Forelimb muscle (tissue), 1 donor: ENCODE data around the gene GZMA. TPM values are rescaled to one million over a fixed set of nuclear protein-coding genes. Genes with fewer than 3 reads are reported as not detected.

Experiments used
- DNase-seq: peaks from one replicate; pipeline ENCODE4 v3.0.0-alpha.2; 2013; ENCODE audit warnings: low read depth
- polyA plus RNA-seq: library from polyadenylated mRNA; unstranded; fragments of 120-200 nt; gene quantifications from one replicate; pipeline ENCODE4 v1.2.1, GENCODE V29; 2013; ENCODE audit not compliant: insufficient read length

GZMA gene
- polyA plus RNA-seq, 1 donor, result 0.67 TPM

DNA sequence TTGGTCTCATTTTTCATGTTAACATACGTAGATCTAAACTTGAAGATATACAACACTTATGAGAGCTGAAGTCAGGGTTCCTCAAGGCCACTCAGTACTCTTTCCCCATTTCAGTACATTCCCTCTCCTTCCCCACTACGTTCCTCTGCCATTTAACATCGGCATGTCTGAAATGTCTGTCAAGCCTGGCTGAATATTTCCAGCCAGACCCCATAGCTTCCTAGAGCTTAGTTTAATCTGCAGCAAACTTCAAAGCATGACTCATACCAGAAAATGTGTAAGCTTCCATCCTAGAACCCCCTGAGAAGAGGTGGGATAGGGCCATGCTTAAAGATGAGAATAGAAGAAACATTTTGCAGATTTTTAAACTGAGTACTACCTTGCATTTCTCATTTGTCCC is 6.2 kb downstream of the GZMA start:
- DNase-seq, result no peak

DNA sequence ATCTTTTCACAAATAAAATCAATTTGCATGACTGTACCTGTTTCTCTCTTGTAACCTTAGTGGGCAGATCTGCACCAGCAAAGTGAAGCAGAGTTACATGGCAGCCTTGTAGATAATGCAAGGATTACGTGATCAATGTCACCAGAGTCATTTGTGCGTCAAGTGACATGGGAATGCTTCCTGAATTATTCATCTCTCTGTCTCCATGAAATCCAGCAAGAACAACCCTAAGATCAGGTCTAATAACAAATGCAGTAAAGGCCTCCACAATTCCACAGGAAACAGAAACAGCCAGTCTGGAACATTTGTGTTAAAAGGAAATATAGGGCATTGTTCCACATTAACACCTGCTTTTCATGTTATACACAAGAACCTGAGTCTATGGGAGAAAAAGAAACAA is 7.8 kb downstream of the GZMA start:
- no peak for DNase-seq

DNA sequence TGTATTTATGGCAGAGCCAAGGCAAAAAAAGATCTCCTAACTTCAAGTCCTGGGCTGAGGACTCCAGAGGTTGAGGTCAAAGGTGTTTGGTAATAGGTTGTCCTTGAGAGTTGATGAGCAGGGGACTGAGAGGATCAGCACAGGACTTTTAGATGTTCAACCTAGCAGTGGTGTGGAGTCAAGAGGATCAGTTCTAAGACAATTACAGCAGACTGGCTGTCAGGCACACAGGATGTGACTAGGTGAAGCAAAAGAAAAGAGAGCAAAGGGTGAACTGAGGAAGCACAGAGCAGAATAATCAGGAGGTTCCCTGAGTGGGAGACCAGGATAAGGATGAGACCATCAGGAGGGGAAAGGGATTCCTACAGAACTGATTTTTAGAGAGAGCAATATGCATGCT is 10.9 kb downstream of the GZMA start:
- no peak for DNase-seq

DNA sequence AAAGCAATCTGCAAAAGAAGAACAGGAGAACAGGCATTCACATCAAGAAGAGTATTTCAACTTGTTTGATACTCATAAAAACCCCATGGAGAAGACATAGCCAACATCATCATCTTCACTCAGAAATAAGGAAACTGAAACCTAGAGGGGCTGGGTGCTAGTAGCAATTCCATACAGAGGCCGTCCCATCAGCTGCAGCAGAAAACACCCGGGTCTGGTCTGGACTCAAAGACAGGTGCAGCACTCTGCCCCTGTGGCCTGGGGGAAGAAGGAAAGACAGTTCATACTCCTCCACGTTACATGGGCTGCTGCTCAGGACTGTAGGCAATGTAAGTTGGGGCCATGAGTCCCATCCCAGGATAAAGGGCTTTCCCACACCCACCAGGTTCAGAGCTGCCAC is 11.6 kb downstream of the GZMA start:
- DNase-seq, result no peak

DNA sequence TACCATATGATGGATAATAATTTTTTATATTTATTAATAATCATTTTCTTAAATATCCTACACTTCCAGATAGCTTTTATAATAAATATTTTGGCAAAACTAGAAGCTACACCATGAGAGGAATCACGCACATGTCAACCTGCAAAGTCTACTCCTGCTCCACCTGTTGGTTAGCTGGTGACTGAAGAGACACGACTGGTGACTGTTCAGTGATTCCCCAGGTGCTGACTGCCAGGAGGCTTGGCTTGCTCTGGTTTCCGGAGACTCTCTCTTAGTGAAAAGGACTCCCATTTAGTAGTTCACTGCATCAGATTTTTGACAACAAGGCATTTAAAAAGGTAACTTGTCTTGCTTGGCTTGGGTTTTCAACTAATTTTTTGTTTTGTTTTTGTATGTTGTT is 20.9 kb downstream of the GZMA start:
- DNase-seq, result no peak

DNA sequence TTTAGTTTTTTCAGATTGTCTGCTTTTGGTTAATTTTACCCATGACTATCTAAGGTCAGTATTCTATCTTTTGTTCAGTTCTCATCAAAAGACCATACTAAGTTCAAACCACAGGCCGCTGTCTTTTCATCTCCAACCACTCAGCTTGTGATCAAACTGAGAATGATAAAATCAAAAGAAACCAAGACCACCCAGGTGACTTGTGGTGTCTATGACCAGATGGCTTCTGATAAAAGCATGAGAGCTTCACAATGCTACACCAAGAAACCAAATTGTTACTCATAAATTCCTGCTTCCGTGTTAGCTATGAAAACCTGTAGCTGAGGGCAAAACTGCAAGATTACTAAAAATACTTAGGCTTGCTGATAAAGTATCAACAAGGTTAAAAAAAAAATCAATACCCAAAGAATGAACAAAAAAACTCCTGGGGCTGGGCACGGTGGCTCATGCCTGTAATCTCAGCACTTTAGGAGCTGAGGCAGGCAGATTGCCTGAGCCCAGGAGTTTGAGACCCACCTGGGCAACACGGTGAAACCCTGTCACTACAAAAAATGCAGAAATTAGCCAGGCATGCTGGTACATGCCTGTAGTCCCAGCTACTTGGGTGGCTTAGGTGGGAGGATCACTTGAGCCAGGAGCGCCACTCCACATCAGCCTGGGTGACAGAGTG is 31.7 kb downstream of the GZMA start:
- no peak for DNase-seq

DNA sequence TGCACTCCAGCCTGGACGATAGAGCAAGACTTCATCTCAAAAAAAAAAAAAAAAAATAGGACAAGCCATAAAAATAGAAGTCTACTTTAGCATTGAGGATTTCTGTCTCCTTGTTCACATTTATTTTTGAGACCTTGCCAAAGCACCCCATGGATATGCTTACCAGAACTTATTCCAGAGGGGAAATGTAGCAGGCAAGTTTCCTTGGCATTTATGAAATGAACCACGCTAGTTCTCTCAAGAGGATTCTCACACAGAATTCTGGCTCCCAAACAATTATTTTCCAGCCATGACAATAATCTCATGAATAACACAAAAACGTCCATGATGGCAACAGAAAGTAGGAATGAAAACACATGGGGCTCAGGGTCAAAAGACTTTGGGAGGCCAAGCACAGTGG is 34.1 kb downstream of the GZMA start:
- no peak for DNase-seq

DNA sequence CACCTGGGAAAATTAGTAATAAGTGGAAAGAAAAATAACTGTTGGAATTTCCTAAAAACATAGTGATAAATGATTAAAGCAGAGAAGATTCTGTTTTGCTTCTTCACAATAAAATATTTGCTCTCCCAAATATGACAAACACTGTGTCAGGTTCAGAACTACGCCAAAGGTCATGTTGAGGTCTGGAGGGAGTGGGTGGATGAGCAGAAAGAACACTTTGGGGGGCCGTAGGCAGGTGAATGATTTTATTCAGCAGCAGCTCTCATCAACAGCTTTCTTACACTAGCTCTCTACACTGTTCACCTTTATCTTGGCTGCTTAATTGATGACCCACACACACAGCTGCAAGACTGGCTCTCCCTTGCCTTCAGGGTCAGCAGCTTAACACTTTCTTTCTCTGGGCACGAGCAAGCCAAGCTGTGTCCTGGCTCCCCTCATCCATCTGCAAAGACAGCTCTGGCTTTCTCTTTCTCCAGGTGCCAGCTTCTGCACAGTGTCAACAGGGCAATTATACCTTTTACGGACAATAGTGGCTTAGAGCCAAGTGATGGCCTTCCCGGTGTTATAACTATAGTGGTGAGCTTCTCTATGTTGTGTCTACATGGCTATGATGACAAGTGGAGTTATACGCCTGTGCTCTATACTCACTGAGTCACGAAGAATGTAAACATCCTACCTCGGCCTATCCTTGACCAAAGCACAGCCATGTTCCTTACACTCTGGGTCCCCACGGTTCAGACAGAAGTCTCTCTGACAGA is 38.6 kb downstream of the GZMA start:
- no peak for DNase-seq

DNA sequence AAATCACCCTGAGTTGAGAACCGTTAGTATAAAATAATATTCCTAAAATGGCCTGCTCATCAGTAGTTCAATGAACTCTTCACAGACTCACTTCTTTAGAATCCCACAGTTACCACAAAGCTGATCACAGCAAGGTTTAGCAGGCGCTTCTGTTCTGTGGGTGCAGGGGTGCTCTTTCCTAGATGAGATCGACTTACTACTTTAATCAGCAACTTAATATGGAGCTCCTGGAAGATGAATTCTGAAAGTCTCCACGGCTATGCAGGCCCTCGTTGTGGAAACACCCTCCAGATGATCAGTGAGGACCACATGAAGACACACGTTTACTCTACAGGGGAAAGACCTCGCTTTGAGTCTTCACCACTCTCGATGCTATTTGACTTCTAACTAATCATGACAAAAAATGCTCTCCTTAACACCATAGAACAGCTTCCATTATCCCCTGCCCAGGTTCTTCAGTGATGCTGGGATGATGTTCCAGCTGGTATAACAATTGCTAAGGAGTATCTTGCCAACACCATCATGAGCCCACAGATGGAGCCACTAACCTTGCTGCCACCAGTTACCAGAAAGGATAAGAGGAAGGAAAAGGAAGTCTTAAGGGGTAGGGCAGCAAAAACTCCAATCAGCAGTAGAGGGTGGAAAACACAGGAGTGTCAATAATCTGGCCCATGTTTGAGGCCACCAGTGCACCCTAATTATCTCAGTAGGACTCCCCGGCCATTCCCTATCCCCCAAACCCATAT is 39.7 kb downstream of the GZMA start:
- DNase-seq, result no peak

DNA sequence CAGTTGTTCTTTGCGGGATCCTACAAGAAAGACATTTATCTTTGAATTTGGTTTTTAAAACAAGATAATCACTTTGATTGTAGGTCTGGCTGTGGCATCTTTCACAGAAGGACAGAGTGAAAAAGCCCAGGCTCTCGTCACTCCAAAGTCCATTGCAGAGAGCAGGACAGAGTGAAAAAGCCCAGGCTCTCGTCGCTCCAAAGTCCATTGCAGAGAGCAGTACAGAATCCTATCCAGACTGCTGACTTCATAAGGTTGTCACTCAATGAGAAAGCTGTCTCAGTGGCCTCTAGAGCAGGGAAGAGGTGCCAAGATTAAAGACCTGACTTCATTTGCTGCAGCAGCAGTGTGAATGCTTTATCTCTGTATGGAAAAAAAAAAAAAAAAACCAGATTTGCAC is 41.2 kb downstream of the GZMA start:
- no peak for DNase-seq

DNA sequence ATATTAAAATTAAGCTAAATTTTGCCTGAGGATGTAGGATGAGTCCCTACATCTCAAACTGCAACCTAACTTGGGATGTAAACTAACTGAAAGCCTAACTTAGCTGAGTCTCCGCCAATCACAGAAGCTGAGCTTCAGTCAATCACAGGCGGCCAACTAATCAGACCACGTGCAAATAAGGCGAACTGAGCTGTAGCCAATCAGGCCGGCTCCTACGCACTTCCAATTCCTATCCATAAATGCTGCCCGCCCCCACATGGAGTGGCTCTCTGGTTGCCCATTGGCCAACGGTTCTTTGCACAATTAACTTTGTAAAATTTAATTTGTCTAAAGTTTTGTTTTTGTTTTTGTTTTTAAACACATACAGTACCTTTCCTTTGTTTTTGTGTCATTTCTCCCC is 43.6 kb downstream of the GZMA start:
- no peak for DNase-seq

DNA sequence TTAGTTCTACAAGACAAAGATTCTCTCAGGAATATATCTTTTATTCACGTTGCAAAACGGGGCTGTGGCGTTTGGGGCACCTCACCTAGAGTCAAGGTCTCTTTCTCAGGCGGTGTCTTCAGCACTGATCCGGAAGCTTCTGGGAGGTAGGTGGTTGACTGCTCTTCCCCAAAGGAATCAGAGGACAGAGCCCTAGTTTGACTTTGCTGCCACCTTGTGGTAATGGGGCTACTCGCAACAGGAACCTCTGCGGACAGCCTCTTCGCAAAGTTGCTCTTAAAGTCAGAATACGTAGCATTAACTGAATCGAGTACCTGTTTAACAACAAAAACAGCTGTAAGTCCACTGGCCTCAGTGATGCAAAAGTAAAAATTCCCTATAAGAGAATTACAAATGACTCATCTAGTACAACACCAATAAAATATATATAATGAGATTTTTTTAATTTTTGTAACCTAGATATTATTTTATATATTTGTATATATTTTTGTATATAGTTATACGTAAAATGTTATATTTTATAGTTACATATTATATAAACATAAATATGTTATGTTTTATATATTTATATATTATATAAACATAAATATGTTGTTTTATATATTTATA is 44.2 kb downstream of the GZMA start:
- peak; percentile 53 for DNase-seq

DNA sequence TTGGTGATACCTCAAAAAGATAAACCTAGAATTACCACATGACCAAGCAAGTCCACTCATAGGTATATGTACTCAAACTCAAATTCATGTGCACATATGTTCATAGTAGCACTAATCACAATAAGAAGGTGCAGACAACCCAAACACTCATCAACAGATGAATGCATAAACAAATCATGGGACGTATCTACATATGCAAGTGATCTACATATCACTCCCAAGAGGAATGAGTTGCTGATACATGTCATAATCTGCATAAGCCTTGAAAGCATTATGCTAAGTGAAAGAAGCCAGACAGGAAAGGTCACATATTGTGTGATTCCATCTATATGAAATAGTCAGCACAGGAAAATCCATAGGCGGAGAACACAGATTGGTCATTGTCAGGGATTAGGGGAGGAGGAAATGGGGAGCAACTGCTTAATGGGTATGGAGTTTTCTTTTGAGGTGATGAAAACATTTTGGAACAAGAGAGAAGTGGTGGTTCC is 46.9 kb downstream of the GZMA start:
- DNase-seq, result no peak

DNA sequence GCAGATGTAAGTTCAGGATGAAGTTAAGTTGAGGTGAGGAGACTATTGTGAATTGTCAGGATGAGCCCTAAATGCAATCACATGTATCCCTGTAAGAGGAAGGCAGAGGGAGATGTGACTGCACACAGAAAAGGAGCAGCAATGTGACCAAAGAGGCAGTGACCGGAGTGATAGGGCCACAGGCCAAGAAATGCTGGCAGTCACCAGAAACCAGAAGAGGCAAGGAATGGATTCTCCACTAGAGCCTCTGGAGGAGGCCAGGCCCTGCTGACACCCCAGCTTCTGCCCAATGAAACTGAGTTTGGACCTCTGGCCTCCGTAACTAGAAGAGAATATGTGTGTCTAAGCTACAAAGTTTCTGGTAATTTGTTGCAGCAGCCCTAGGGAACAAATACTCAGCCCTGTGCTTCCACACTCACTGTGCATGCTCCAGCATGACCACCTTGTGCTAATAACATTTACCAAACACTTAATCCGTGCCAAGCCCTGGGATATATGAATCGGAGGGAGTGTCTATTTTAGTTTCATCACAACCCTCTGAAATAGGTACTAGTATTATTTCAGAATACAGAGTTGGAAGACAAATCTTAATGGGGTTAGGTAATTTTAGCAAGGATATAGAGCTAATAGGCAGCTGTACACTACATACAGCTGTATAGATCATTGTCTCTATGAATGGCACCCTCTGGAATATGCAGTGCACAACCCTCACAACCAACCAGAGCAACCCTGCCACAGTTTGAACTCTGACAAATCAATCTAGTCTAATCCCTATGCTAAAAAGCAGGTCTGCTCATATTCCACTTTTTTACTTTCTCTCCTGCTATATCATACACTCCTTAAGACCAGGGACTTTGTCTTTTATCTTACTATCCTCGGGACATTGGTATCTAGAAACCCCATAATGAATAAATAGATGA is 49.7 kb downstream of the GZMA start:
- no peak for DNase-seq

DNA sequence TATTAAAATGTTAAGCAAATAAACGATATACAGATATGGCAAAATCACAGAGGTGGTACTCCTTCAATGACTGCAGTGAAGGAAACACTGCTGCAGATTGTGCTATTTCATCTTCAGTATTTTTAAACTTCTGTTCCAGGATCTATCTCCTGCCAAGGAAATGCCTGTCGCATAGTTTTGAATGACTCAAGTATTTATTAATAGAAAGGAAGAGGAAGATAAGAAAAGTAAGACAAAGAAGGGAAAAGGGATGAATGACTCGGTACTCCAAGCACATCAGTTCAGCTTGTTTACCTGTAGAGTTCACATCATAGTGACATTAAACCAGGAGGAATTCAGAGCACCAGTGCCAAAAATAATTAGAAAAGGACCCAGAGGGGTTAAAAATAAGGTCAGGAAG is 52.4 kb downstream of the GZMA start:
- DNase-seq, result no peak

Other genes with a start within 250 kb of the GZMA start
- 1.7 TPM for gene ESM1, start 117.1 kb upstream of the GZMA start, polyA plus RNA-seq
- gene GZMK, start 78.4 kb upstream of the GZMA start, polyA plus RNA-seq, result 0.16 TPM
- gene GPX8, start 57.5 kb downstream of the GZMA start, polyA plus RNA-seq, result 48.7 TPM
- not detected for gene CDC20B, start 70.5 kb downstream of the GZMA start, polyA plus RNA-seq
- not detected for gene MCIDAS, start 124.7 kb downstream of the GZMA start, polyA plus RNA-seq
- not detected for gene CCNO, start 131.0 kb downstream of the GZMA start, polyA plus RNA-seq
- gene DHX29, start 205.0 kb downstream of the GZMA start, polyA plus RNA-seq, result 26.6 TPM
- gene MTREX, start 205.3 kb downstream of the GZMA start, polyA plus RNA-seq, result 66.8 TPM